GM19099 (cell line): ENCODE measurements around the gene TCF7.

Source experiments
- POLR2A ChIP-seq: IDR thresholded peaks from 3 replicates; pipeline ENCODE4 v1.6.1; 2011; ENCODE audit warnings: low read depth; ENCODE audit not compliant: insufficient read length; ENCODE audit errors: extremely low read depth

TCF7 gene

GRCh38 chr5:134103397-134103796 lies 11.1 kb upstream of the TCF7 start:
- TF ChIP-seq POLR2A = no peak

GRCh38 chr5:134103998-134104654 lies 10.4 kb upstream of the TCF7 start:
- TF ChIP-seq POLR2A = no peak

- no peak for TF ChIP-seq POLR2A
Observed at GRCh38 chr5:134106991-134107701, 7.3 kb upstream of the TCF7 start.

GRCh38 chr5:134107779-134108178 lies 6.7 kb upstream of the TCF7 start:
- no peak for TF ChIP-seq POLR2A

GRCh38 chr5:134110382-134110781 lies 4.1 kb upstream of the TCF7 start:
- no peak for TF ChIP-seq POLR2A

GRCh38 chr5:134111741-134112647 lies 2.5 kb upstream of the TCF7 start:
- TF ChIP-seq POLR2A = no peak

- no peak for TF ChIP-seq POLR2A
Observed at GRCh38 chr5:134112726-134113362, 1.6 kb upstream of the TCF7 start.

- TF ChIP-seq POLR2A = no peak
Observed at GRCh38 chr5:134113363-134113889, 1.1 kb upstream of the TCF7 start.

- TF ChIP-seq POLR2A = no peak
Observed at GRCh38 chr5:134114886-134115805, 665 bp downstream of the TCF7 start.

GRCh38 chr5:134115806-134116175 lies 1.3 kb downstream of the TCF7 start:
- TF ChIP-seq POLR2A = no peak

GRCh38 chr5:134116286-134116685 lies 1.8 kb downstream of the TCF7 start:
- no peak for TF ChIP-seq POLR2A

- no peak for TF ChIP-seq POLR2A
Observed at GRCh38 chr5:134116789-134117761, 2.6 kb downstream of the TCF7 start.

- TF ChIP-seq POLR2A = no peak
Observed at GRCh38 chr5:134118212-134118835, 3.8 kb downstream of the TCF7 start.

GRCh38 chr5:134119720-134120119 lies 5.2 kb downstream of the TCF7 start:
- TF ChIP-seq POLR2A = no peak
